ENCODE results near the gene PIP4K2A.

Gene PIP4K2A

GRCh38 chr10:22666287-22667092, 47.9 kb downstream of the PIP4K2A start:
- DNase-seq (ENCODE audit: low read depth, low spot score): no peak

- no peak for DNase-seq (ENCODE audit: low read depth, low spot score)
Measured at GRCh38 chr10:22665329-22665728, 49.0 kb downstream of the PIP4K2A start.

DNA sequence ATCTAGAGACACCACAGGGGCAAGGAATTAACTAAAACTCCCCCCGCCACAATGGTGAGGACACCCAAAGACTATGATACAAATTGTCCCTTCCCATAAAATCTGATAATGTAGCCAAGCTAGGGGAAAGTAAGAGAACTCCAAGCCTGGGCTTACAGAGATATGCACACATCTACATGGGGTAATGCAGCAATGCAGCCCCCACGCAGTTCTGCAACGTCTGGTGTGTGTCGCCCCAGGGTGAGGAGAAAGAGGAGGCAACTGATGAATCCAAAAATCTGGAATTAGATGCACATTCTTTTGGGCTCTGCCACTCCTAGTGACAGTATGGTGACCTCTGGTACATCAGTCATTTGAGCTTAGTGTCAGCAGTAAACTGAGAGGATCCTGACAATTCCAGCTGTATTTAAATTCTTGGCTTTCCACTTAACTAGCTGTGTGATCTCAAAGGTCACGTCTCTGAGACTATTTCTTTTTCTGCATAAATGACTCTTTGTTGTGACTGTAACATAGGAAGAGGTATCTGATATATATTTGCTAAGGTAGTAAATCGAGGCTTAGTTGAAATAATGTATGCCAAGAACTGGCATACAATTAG, 51.5 kb downstream of the PIP4K2A start:
- DNase-seq (ENCODE audit: low read depth, low spot score): no peak

GRCh38 chr10:22659866-22660265, 54.5 kb downstream of the PIP4K2A start:
- no peak for DNase-seq (ENCODE audit: low read depth, low spot score)

GRCh38 chr10:22658745-22659410, 55.5 kb downstream of the PIP4K2A start:
- no peak for DNase-seq (ENCODE audit: low read depth, low spot score)

DNA sequence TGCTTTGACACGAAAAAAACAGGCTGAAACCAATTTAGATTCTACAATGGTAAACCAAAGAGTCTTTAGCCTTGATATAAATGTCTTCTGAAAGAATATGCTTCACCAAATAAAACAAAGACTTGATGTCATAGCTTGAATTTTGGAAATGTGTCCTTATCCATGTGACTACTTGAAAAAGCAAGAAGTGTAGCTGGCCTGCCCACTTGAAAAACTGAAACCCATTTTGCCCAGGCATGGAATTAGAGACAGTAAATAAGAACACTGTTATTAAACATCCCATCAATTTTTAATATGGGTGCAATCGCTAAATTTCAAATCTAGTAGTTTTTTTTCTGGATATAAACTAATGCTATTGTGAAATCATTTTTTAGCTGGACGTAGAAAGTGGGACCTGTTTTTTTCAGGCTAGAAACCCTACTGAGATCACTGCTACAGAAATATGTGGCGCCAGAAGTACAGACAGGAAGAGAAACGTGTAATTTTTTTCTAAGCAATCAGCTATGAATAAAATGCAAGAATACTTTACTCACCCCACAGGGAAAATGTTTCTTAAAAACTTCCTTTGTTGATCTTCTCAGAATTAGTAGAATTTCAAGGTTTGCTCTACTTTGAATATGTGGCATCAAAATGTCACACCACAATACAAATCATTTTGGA, 56.7 kb downstream of the PIP4K2A start:
- DNase-seq (ENCODE audit: low read depth, low spot score): no peak

DNA sequence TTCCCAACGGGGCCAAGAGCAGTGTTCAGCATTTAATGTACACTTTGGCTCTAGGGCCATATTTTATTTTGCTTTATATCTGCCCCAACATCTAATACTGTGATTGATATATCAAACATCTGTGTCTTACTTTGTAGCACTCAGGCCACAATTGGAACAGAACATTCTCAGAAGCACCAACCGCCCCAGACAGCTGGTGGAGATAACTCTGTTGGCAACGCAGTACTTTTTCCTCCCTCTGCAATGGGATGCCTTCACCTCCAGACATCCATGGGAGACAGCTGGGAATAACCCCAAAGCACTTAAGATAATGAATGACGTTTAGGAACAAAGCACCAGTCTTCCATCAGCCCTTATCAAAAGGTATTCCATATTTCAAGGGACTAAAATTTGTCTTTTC, 57.4 kb downstream of the PIP4K2A start:
- no peak for DNase-seq (ENCODE audit: low read depth, low spot score)

GRCh38 chr10:22656036-22656435, 58.3 kb downstream of the PIP4K2A start:
- DNase-seq (ENCODE audit: low read depth, low spot score): no peak

DNA sequence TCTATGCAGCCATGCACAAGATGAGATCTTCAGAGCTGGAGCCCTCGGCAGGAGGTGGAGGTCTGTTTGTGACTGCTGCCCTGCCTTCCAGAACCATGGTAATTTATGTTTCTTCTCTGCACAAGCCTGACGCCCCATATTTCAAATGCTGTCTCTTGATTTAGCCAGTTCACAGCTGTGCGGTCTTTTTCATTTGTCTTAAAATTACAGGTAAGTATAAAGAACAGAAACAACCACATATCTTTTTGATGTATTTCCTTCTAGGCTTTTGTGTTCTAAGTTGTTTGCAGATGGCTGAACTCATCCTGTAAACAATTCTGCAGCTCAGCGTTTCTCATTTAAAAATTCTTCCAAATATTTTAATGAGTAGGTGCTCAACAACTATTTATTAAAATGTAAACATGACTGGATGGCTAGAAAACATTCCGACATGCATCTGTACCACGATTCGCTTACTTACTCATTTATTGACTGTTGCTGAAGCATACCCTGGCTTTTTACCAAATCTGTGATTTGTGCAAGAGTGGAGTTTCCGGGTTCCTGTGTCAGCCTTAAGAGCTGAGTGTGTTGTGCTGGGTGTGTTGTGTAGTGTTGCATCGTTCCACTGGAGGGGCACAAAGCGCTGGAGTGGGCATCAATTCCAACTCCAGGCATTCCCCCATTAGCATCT, 58.9 kb downstream of the PIP4K2A start:
- DNase-seq (ENCODE audit: low read depth, low spot score): no peak

DNA sequence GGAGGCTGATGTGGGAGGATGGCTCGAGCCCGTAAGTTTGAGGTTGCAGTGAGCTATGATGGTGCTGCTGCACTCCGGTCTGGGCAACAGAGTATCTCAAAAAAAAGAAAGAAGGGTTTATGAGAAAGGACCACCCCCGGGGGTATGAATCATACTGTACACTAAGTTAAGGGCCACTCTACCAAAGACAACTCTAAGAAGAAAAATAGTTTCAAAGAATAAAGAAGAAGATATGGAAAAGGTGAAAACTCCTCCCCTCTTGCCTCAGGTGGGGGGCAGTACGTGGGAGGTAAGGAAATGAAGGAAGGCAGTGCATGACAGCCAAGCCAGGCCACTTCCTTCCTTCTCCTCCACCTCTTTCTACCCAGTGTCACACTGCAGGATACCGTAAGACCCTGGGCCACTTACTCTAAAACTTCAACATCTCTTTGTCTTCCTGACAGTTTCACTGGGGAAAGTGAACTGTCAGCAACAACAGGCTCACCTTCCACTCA, 61.3 kb downstream of the PIP4K2A start:
- peak; percentile 15 for DNase-seq (ENCODE audit: low read depth, low spot score)

GRCh38 chr10:22651276-22651980, 63.0 kb downstream of the PIP4K2A start:
- no peak for DNase-seq (ENCODE audit: low read depth, low spot score)

DNA sequence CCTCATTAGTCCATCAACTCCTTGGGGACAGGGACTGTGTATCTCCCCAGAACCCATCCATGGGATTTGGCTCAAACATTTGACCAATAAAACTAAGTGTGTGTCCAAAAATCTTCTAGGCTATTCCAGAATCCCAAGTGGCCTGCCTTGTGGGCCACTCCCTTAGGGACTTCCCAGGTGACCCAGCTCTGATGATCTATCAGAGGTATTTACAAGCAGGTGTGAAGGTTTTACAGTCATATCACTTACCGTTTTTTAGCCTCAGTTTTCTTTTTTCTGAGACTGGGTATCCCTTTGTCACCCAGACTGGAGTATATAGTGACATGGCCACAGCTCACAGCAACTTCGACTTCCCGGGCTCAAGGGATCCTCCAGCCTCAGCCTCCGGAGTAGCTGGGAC, 64.4 kb downstream of the PIP4K2A start:
- DNase-seq (ENCODE audit: low read depth, low spot score): no peak

GRCh38 chr10:22649390-22649841, 65.0 kb downstream of the PIP4K2A start:
- DNase-seq (ENCODE audit: low read depth, low spot score): no peak

DNA sequence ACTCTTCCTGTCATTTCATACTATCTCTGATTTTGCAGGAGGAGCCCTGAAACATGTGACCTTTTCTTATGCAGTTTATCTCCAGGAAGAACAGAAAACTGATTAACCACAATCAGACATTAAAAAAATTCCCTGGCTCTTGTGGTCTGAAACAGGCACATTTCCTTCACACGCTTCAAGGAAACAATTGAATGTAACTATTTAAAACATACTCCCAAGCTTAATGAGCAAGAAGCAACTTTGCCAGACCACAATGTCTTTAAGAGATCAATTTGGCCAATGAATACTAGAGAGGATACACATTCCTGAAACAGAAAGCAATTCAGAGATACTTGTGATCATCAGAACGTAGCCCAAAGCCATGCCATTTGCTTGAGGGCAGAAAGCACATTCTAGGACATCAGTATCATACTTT, 65.8 kb downstream of the PIP4K2A start:
- no peak for DNase-seq (ENCODE audit: low read depth, low spot score)

DNA sequence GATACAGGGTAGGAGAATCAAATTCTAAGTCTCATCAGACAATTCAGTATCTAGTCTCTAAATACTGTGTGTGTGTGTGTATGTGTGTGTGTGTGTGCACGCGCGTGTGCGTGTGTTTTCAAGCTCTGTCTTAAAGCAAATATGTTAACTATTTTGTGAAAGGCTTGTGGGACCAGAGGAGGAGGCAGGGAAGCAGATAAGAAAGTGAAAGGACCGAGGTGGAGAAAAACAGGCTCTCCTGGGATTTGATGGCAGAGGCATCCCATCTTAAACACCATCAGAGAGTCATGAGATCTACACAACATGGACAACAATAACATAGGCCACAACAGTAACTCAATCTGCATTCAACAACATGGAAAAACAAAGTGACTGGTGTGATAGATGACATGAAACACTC, 67.1 kb downstream of the PIP4K2A start:
- no peak for DNase-seq (ENCODE audit: low read depth, low spot score)

- DNase-seq (ENCODE audit: low read depth, low spot score): no peak
Measured at GRCh38 chr10:22646388-22646853, 68.0 kb downstream of the PIP4K2A start.

DNA sequence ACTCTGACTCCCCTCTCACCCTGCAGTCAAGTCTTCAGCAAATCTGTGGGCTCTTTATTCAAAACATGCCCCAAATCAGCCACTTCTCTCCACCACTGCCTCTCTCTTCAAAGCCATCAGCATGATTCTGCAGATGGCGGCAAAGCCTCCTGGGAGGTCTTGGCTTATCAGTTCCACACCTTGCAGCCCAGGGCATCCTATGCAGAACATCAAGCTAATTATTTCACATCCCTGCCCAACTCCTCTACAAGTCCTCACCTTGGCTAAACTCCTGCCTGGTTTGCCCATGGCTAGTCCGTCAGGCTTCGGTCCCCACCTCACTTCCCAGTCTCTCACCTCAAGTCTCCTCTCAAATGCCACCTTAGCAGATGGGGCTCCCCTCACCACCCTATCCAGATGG, 70.2 kb downstream of the PIP4K2A start:
- DNase-seq (ENCODE audit: low read depth, low spot score): no peak

GRCh38 chr10:22643775-22644174, 70.6 kb downstream of the PIP4K2A start:
- no peak for DNase-seq (ENCODE audit: low read depth, low spot score)

- no peak for DNase-seq (ENCODE audit: low read depth, low spot score)
Measured at GRCh38 chr10:22643116-22643515, 71.3 kb downstream of the PIP4K2A start.

- no peak for DNase-seq (ENCODE audit: low read depth, low spot score)
Measured at GRCh38 chr10:22641743-22642142, 72.6 kb downstream of the PIP4K2A start.

DNA sequence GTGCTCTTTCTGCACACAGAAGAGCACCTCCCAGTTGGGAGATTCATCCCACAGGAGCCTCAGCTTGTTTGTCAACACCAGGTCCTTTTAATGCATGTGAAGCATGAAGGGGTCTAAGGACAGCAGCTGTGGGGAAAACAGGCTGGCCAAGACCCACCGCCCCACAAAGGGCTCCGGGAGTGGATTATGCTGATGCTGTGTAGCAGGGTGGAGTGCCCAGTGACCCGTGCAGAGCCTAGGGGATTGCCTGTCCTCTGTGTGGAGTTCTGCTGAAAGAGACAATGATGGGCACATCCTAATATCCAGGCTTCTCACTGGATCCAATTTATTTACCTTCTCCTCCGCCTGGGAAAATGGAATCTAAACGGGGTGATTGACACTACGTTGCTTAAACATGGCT, 74.0 kb downstream of the PIP4K2A start:
- DNase-seq (ENCODE audit: low read depth, low spot score): no peak

Data from activated naive CD8-positive, alpha-beta T cell treated with anti-CD3 and anti-CD28 coated beads, Interleukin-2, amount 50 U/mL, for 16 hours (primary cell).